Gastroesophageal sphincter (tissue), 3 donors: Measurements from ENCODE around the gene GRB7.

Experiments used
- EP300 ChIP-seq: sonication (generic); formaldehyde crosslinking; IDR thresholded peaks from one replicate; pipeline ENCODE4 v1.6.1; 2017; ENCODE audit warnings: antibody characterized with exemption, mild to moderate bottlenecking
- POLR2A ChIP-seq, 2 donors: fragments of 450-650 bp; IDR thresholded peaks; one replicate each; pipeline ENCODE4 v1.6.1; 2017; ENCODE audit warnings: antibody characterized with exemption in 2 of 2, mild to moderate bottlenecking in 2 of 2, moderate library complexity in 1 of 2
- TF ChIP-seq, protein P1 (sequence below), 4 experiments: fragments of 200-600 bp in 2 of 4; fragments of 450-650 bp in 2 of 4; sonication (generic) in 1 of 4; IDR thresholded peaks; one replicate each; pipeline ENCODE4 v1.5.1; 2017 to 2019; ENCODE audit warnings: antibody characterized with exemption in 4 of 4, mild to moderate bottlenecking in 2 of 4, moderate library complexity in 2 of 4

DNA sequence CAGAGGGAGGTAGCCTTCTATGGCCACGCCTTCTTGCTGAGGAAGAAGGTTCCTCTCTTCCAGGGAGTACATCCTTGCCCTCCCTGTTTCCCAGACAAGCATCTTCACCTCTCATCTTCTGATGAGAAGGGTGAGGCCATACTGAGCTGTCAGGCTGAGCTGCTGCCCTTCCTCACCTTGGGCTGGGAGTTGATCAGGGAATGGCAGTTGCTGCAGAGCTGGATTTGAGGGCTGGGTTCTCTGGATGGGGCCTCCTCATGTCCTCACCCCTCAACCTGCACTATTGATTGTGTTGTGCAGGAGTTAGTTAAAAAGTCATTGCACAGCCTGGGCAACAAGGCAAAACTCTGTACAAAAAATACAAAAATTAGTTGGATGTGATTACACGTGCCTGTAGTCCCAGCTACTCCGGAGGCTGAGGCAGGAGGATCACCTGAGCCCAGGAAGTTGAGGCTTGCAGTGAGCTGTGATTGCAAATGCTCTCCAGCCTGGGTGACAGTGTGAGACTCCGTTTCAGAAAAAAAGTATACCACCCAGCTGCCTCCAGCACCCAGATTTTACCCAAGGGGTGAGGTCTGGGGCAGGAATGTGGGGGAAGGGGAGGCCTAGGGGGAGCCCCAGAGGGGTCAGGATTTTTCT is 35.8 kb upstream of the GRB7 start:
- TF ChIP-seq POLR2A (IDR thresholded peaks at IDR 0.05) = no peak
- TF ChIP-seq, protein P1, sequence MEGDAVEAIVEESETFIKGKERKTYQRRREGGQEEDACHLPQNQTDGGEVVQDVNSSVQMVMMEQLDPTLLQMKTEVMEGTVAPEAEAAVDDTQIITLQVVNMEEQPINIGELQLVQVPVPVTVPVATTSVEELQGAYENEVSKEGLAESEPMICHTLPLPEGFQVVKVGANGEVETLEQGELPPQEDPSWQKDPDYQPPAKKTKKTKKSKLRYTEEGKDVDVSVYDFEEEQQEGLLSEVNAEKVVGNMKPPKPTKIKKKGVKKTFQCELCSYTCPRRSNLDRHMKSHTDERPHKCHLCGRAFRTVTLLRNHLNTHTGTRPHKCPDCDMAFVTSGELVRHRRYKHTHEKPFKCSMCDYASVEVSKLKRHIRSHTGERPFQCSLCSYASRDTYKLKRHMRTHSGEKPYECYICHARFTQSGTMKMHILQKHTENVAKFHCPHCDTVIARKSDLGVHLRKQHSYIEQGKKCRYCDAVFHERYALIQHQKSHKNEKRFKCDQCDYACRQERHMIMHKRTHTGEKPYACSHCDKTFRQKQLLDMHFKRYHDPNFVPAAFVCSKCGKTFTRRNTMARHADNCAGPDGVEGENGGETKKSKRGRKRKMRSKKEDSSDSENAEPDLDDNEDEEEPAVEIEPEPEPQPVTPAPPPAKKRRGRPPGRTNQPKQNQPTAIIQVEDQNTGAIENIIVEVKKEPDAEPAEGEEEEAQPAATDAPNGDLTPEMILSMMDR (IDR thresholded peaks at IDR 0.05) = no peak
- TF ChIP-seq EP300 = no peak
